Mesenchymal stem cell (in vitro differentiated cells and primary cell): ENCODE measurements around the gene RGS9.

Experiments
- DNase-seq: peaks from one replicate; pipeline ENCODE4 v3.0.0-alpha.2; 2013
- H2AFZ ChIP-seq: one replicate; pipeline ENCODE4 v1.6.1; 2013; ENCODE audit warnings: low read depth, mild to moderate bottlenecking, control low read depth, inconsistent platforms, low read length, moderate library complexity
- H2AK5ac ChIP-seq: 2 replicates; pipeline ENCODE4 v1.6.1; 2013; ENCODE audit warnings: low read length, moderate library complexity, mild to moderate bottlenecking, inconsistent platforms; ENCODE audit not compliant: severe bottlenecking
- H2BK120ac ChIP-seq: one replicate; pipeline ENCODE4 v1.6.1; 2013; ENCODE audit warnings: low read depth, mild to moderate bottlenecking, inconsistent platforms, low read length, moderate library complexity
- H2BK12ac ChIP-seq, 2 experiments: one replicate each; pipeline ENCODE4 v1.6.1; 2013; ENCODE audit warnings: inconsistent platforms in 2 of 2, low read length in 2 of 2, mild to moderate bottlenecking in 2 of 2, moderate library complexity in 2 of 2, control low read depth in 1 of 2
- H2BK15ac ChIP-seq: one replicate; pipeline ENCODE4 v1.6.1; 2013; ENCODE audit warnings: mild to moderate bottlenecking, low read depth, inconsistent platforms; ENCODE audit not compliant: poor library complexity, severe bottlenecking
- H2BK5ac ChIP-seq: 2 replicates; pipeline ENCODE4 v1.6.1; 2013; ENCODE audit warnings: low read depth, mild to moderate bottlenecking, low read length, control low read depth, inconsistent platforms; ENCODE audit not compliant: poor library complexity, severe bottlenecking
- H3K14ac ChIP-seq, 2 experiments: one replicate each; pipeline ENCODE4 v1.6.1; 2013; ENCODE audit warnings: inconsistent platforms in 2 of 2, low read length in 2 of 2, control low read depth in 1 of 2, mild to moderate bottlenecking in 1 of 2, moderate library complexity in 1 of 2
- H3K18ac ChIP-seq, 2 experiments: one replicate each; pipeline ENCODE4 v1.6.1; 2013; ENCODE audit warnings: inconsistent platforms in 2 of 2, low read length in 2 of 2, control low read depth in 1 of 2, low read depth in 1 of 2, mild to moderate bottlenecking in 1 of 2
- H3K23ac ChIP-seq, 2 experiments: one replicate each; pipeline ENCODE4 v1.6.1; 2013; ENCODE audit warnings: inconsistent platforms in 2 of 2, low read length in 2 of 2, mild to moderate bottlenecking in 2 of 2, moderate library complexity in 2 of 2, control low read depth in 1 of 2
- H3K27ac ChIP-seq: 2 replicates; pipeline ENCODE4 v1.5.1; 2013; ENCODE audit warnings: mild to moderate bottlenecking, moderate library complexity, low read length, control low read depth, inconsistent platforms; ENCODE audit not compliant: poor library complexity, severe bottlenecking
- H3K27me3 ChIP-seq, 2 experiments: 2 replicates each; pipeline versions ENCODE4 v1.6.1 to v1.7.0; 2013; ENCODE audit warnings: low read length in 2 of 2, mild to moderate bottlenecking in 2 of 2, moderate library complexity in 2 of 2, control low read depth in 1 of 2, inconsistent platforms in 1 of 2; ENCODE audit not compliant: control insufficient read depth in 1 of 2, insufficient read depth in 1 of 2
- H3K36me3 ChIP-seq, 2 experiments: 2 replicates each; pipeline versions ENCODE4 v1.6.1 to v1.7.0; 2013; ENCODE audit warnings: low read length in 2 of 2, control low read depth in 1 of 2, inconsistent platforms in 1 of 2, low read depth in 1 of 2, mild to moderate bottlenecking in 1 of 2; ENCODE audit not compliant: insufficient read depth in 2 of 2, control insufficient read depth in 1 of 2
- H3K4ac ChIP-seq, 2 experiments: one replicate each; pipeline ENCODE4 v1.6.1; 2013; ENCODE audit warnings: inconsistent platforms in 2 of 2, low read length in 2 of 2, mild to moderate bottlenecking in 2 of 2, moderate library complexity in 2 of 2, control low read depth in 1 of 2, low read depth in 1 of 2
- H3K4me1 ChIP-seq: 2 replicates; pipeline ENCODE4 v1.6.1; 2013; ENCODE audit warnings: low read depth, low read length, control low read depth; ENCODE audit not compliant: control insufficient read depth, insufficient read depth
- H3K4me2 ChIP-seq: 2 replicates; pipeline ENCODE4 v1.6.1; 2013; ENCODE audit warnings: low read length, mild to moderate bottlenecking, inconsistent platforms; ENCODE audit not compliant: poor library complexity, severe bottlenecking
- H3K4me3 ChIP-seq, 2 experiments: 2 replicates each; pipeline versions ENCODE4 v1.5.1 to v1.7.0; 2013; ENCODE audit warnings: low read length in 2 of 2, mild to moderate bottlenecking in 2 of 2, control low read depth in 1 of 2, low read depth in 1 of 2; ENCODE audit not compliant: insufficient read depth in 1 of 2
- H3K79me1 ChIP-seq: replicated peaks from 2 replicates; pipeline ENCODE4 v1.6.1; 2013; ENCODE audit warnings: mild to moderate bottlenecking, control low read depth, low read length, inconsistent platforms; ENCODE audit not compliant: poor library complexity, severe bottlenecking
- H3K9ac ChIP-seq: 2 replicates; pipeline ENCODE4 v1.7.0; 2013; ENCODE audit warnings: mild to moderate bottlenecking, low read length, moderate library complexity
- H3K9me3 ChIP-seq: 2 replicates; pipeline ENCODE4 v1.7.0; 2013; ENCODE audit warnings: mild to moderate bottlenecking, low read length; ENCODE audit not compliant: control insufficient read depth
- H4K8ac ChIP-seq: one replicate; pipeline ENCODE4 v1.6.1; 2013; ENCODE audit warnings: inconsistent platforms, mild to moderate bottlenecking, low read length, moderate library complexity
- H4K91ac ChIP-seq: one replicate; pipeline ENCODE4 v1.6.1; 2013; ENCODE audit warnings: mild to moderate bottlenecking, low read length, inconsistent platforms
- WGBS: methylation state at CpG from one replicate; pipeline ENCODE4 v1.1.7; 2013; ENCODE audit warnings: mixed read lengths; 5-methylcytosine and 5-hydroxymethylcytosine counted together

The RGS9 gene

DNA sequence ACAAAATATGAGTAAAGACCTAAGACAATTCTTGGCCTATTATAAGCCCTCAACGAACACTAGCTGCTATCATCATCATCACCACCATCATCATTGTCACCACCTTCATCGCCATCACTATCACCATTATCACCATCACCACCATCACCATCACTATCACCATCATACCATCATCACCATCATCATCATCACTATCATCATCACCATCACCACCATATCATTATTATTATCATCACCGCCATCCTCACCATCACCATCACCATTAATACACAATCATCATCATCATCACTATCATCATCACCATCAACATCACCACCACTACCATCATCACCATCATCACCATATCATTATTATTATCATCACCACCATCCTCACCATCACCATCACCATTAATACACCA, 82.5 kb downstream of the RGS9 start:
- no peak for DNase-seq
- Histone ChIP-seq H3K9me3 (no peaks in the 10 kb centered on the region), H3K18ac (no peak overlapping the region), H4K91ac (no peak overlapping the region), H3K23ac (no peak overlapping the region), H3K36me3 (no peaks in the 10 kb centered on the region), H3K4me3 (no peak overlapping the region), H3K79me1 (no peaks in the 10 kb centered on the region), H2BK15ac (no peak overlapping the region), H3K4ac (no peak overlapping the region), H3K27me3 (peaks cover 21 to 41% of the 10 kb centered on the region in 2 experiments), H4K8ac (no peak overlapping the region), H2AK5ac (no peak overlapping the region), H3K14ac (no peak overlapping the region), H2AFZ (no peak overlapping the region), H3K9ac (no peak overlapping the region), H2BK12ac (no peak overlapping the region), H2BK120ac (no peak overlapping the region), H3K4me2 (no peak overlapping the region), H3K4me1 (peaks cover 3% of the 10 kb centered on the region), H2BK5ac (no peak overlapping the region), H3K27ac (no peak overlapping the region)
- WGBS: 94% methylated on average over 3 of the region's 3 CpGs

DNA sequence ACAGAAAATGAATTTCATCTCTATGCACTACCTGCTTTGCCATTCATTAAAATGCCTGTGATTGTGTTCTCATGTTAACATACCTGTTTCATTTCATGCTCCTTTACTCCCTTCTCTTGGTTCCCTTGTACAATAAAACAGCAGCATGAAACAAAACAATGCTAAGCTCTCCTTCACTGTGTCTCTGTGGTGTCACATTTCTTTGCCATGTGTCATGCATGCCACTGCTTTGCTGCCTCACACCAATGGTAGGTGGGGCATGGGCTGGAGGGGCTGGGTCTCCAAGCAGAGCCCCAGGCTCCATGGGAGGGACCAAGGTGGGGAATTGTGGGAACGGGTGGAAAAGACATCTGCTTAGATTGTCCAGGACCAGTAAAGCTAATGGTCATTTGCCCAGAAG, 83.6 kb downstream of the RGS9 start:
- Histone ChIP-seq H3K4me1 (peaks cover 3% of the 10 kb centered on the region), H2BK12ac (no peak overlapping the region), H3K27me3 (peaks cover 21 to 37% of the 10 kb centered on the region in 2 experiments), H2BK120ac (no peak overlapping the region), H3K18ac (no peak overlapping the region), H2AFZ (no peak overlapping the region), H3K9me3 (no peaks in the 10 kb centered on the region), H3K27ac (no peak overlapping the region), H2AK5ac (no peak overlapping the region), H3K4me3 (no peak overlapping the region), H3K79me1 (no peaks in the 10 kb centered on the region), H3K4me2 (no peak overlapping the region), H3K23ac (no peak overlapping the region), H3K14ac (no peak overlapping the region), H3K9ac (no peak overlapping the region), H4K91ac (no peak overlapping the region), H2BK5ac (no peak overlapping the region), H2BK15ac (no peak overlapping the region), H3K36me3 (no peaks in the 10 kb centered on the region), H4K8ac (no peak overlapping the region), H3K4ac (no peak overlapping the region)
- DNase-seq: no peak
- WGBS: 100% methylated on average over 1 of the region's 1 CpG

DNA sequence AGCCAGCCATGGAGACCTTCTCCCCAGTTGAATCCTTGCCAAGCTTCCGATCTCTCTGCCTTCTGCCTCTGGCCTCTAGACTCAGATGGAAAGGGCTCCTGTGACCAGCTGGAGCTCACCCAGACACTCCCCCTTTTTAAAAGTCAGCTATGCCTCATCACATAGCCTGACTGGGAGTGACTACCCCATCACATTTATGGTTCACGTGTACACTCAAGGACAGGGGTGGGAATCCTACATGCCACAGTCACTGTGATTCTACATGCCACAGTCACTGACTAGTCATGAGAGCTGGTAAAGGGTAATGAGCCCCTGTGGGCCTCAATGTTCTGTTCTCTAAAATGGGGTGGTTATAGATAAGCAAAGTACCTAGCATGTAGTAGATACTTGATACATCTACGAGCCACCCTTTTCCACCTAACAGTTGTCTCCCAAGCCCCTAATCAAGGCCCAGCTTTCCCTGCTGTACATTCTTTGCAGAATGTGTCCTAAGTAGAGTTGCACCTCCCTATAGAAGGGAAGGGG, 85.1 kb downstream of the RGS9 start:
- no peak overlapping the region for H4K91ac ChIP-seq
- no peak overlapping the region for H3K23ac ChIP-seq
- H4K8ac ChIP-seq: no peak overlapping the region
- H2AK5ac ChIP-seq: no peak overlapping the region
- no peak overlapping the region for H3K4me3 ChIP-seq
- H2AFZ ChIP-seq: no peak overlapping the region
- H3K4me1 ChIP-seq: peaks cover 3% of the 10 kb centered on the region
- H3K18ac ChIP-seq: no peak overlapping the region
- H3K9ac ChIP-seq: no peak overlapping the region
- DNase-seq: no peak
- no peak overlapping the region for H3K27ac ChIP-seq
- peaks cover 18 to 37% of the 10 kb centered on the region in 2 experiments for H3K27me3 ChIP-seq
- no peak overlapping the region for H3K14ac ChIP-seq
- no peaks in the 10 kb centered on the region for H3K79me1 ChIP-seq
- H2BK15ac ChIP-seq: no peak overlapping the region
- no peak overlapping the region for H2BK12ac ChIP-seq
- no peak overlapping the region for H2BK5ac ChIP-seq
- H3K9me3 ChIP-seq: no peaks in the 10 kb centered on the region
- H3K4ac ChIP-seq: no peak overlapping the region
- 97% methylated on average over 2 of the region's 3 CpGs for WGBS
- no peaks in the 10 kb centered on the region for H3K36me3 ChIP-seq
- H3K4me2 ChIP-seq: no peak overlapping the region
- no peak overlapping the region for H2BK120ac ChIP-seq

DNA sequence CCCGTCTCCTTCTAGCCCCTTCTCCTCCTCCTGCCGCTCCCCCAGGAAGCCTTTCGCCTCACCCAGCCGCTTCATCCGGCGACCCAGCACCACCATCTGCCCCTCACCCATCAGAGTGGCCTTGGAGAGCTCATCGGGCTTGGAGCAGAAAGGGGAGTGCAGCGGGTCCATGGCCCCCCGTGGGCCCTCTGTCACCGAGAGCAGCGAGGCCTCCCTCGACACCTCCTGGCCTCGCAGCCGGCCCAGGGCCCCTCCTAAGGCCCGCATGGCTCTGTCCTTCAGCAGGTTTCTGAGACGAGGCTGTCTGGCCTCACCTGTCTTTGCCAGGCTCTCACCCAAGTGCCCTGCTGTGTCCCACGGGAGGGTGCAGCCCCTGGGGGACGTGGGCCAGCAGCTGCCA, 87.9 kb downstream of the RGS9 start:
- Histone ChIP-seq H2BK12ac (no peak overlapping the region), H3K9me3 (no peaks in the 10 kb centered on the region), H3K27ac (no peak overlapping the region), H4K8ac (no peak overlapping the region), H2BK120ac (no peak overlapping the region), H2AK5ac (no peak overlapping the region), H3K27me3 (peaks cover 19 to 21% of the 10 kb centered on the region in 2 experiments), H3K36me3 (no peaks in the 10 kb centered on the region), H2AFZ (no peak overlapping the region), H2BK15ac (no peak overlapping the region), H3K4ac (no peak overlapping the region), H3K9ac (no peak overlapping the region), H2BK5ac (no peak overlapping the region), H3K23ac (no peak overlapping the region), H3K18ac (no peak overlapping the region), H3K4me2 (no peak overlapping the region), H4K91ac (no peak overlapping the region), H3K79me1 (no peaks in the 10 kb centered on the region), H3K4me1 (peaks cover 3% of the 10 kb centered on the region), H3K14ac (no peak overlapping the region), H3K4me3 (no peak overlapping the region)
- 92% methylated on average over 18 of the region's 18 CpGs for WGBS
- DNase-seq: no peak
